ENCODE data around the gene VAV2. TPM values are rescaled to one million over a fixed set of nuclear protein-coding genes. Genes with fewer than 3 reads are reported as not detected.

Gene VAV2
- total and polyA plus RNA-seq, 9 of the 15 experiments (the other 6 are each of a cell fraction or from before 2014, with no cell fraction given), result 0.01 to 2.7 (median 1.0) TPM; not detected in 1

DNA sequence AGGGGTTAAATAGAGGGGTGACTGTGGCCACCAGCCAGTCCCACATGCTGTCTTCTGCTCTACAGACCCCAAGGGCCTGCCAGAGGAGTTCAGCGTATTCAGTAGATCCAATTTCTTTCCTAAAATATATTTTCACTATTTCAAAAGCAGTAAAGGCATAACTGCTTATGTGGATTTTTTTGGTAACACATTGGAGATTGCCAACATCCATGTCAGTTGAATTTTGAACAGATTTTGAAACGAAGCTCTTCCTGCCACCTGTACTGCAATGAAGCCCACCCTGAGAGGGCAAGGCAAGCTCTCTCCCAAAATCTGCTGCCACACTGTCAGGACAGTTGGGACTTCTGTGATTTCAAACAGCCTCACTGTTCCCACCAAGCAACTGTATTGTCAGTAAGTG, 216.8 kb downstream of the VAV2 start:
- BruUV-seq (replicated peaks), result no TSS peak
- Histone ChIP-seq H3K4me2 (ENCODE audit: insufficient read depth, low read length) (no peak overlapping the region), H3K9me3 (replicated peaks; ENCODE audit: control insufficient read depth, insufficient read depth, low read depth, low read length) (peaks cover 7% of the 10 kb centered on the region), H3K4me1 (replicated peaks in 1 of 2; ENCODE audit: control insufficient read depth in 2 of 2, insufficient read depth in 2 of 2, low read length in 2 of 2) (no peaks in the 10 kb centered on the region), H3K27ac (ENCODE audit: extremely low read depth, low read depth, low read length) (no peak overlapping the region), H3K4me3 (no peak overlapping the region), H3K79me2 (ENCODE audit: control insufficient read depth, insufficient read depth, low read length) (no peaks in the 10 kb centered on the region), H3K9me1 (ENCODE audit: control insufficient read depth, insufficient read depth, low read length) (no peaks in the 10 kb centered on the region), H2AFZ (ENCODE audit: low read depth, low read length) (no peak overlapping the region), H3K27me3 (ENCODE audit: control insufficient read depth in 2 of 2, insufficient read depth in 2 of 2, low read length in 2 of 2) (peaks cover 3 to 43% of the 10 kb centered on the region in 2 experiments; a peak in 4 of 5 replicates), H3K36me3 (ENCODE audit: control insufficient read depth, insufficient read depth, low read length) (no peaks in the 10 kb centered on the region), H4K20me1 (replicated peaks; ENCODE audit: control insufficient read depth, insufficient read depth, low read length) (no peaks in the 10 kb centered on the region), H3K9ac (ENCODE audit: insufficient read depth in 1 of 2, low read depth in 2 of 2, low read length in 2 of 2) (no peak overlapping the region)
- ATAC-seq (no peak), FAIRE-seq (no peak), DNase-seq (ENCODE audit: extremely low read depth in 1 of 4, low spot score in 3 of 4) (no peak)
- 4% methylated on average over 2 of the region's 2 CpGs for WGBS (ENCODE audit: insufficient coverage, low coverage, missing lambda C conversion rate)
- in situ Hi-C loops (cut with MboI) (no loop called here), intact Hi-C loops (cut with micrococcal nuclease) (no loop called here)
- CTCF ChIA-PET (ENCODE audit: low intra/inter-chr PET ratio), result no interaction called here
- POLR2A ChIA-PET, result no interaction called here
- TF ChIP-seq ZNF239 (CRISPR knock-in tag; IDR thresholded peaks at IDR 0.05) (no peak), ZNF398 (CRISPR knock-in tag; IDR thresholded peaks at IDR 0.05) (no peak), PTBP1 (IDR thresholded peaks at IDR 0.05; ENCODE audit: low read depth, low read length) (no peak), ATF1 (CRISPR knock-in tag; IDR thresholded peaks at IDR 0.05) (no peak), ATF1 (tag; IDR thresholded peaks at IDR 0.05) (no peak), TAF7 (tag; IDR thresholded peaks at IDR 0.05) (no peak), ZNF121 (CRISPR knock-in tag; conservative IDR thresholded peaks at IDR 0.05) (no peak), ZBTB1 (CRISPR knock-in tag; IDR thresholded peaks at IDR 0.05; ENCODE audit: borderline replicate concordance, low read depth) (no peak)

All from K562 (cell line).